ENCODE measurements around the gene ATP13A2.

The ATP13A2 gene

GRCh38 chr1:17002524-17002902 is 9.2 kb downstream of the ATP13A2 start:
- no peak for DNase-seq

GRCh38 chr1:17001760-17002523 is 9.8 kb downstream of the ATP13A2 start:
- DNase-seq = no peak

- DNase-seq = no peak
These were observed 11.9 kb downstream of the ATP13A2 start for GRCh38 chr1:16999863-17000262.

- DNase-seq = no peak
These were observed 13.1 kb downstream of the ATP13A2 start for GRCh38 chr1:16998589-16998988.

- no peak for DNase-seq
These were observed 14.9 kb downstream of the ATP13A2 start for GRCh38 chr1:16996845-16997244.

GRCh38 chr1:16993521-16994038 is 18.1 kb downstream of the ATP13A2 start:
- DNase-seq = no peak

GRCh38 chr1:16992675-16993074 is 19.1 kb downstream of the ATP13A2 start:
- no peak for DNase-seq

GRCh38 chr1:16992102-16992501 is 19.6 kb downstream of the ATP13A2 start:
- no peak for DNase-seq

- DNase-seq = no peak
These were observed 20.2 kb downstream of the ATP13A2 start for GRCh38 chr1:16991571-16991970.

- DNase-seq = no peak
These were observed 21.9 kb downstream of the ATP13A2 start for GRCh38 chr1:16989676-16990391.

- no peak for DNase-seq
These were observed 23.5 kb downstream of the ATP13A2 start for GRCh38 chr1:16988210-16988609.

GRCh38 chr1:16986962-16987361 is 24.8 kb downstream of the ATP13A2 start:
- DNase-seq = no peak

- no peak for DNase-seq
These were observed 25.2 kb downstream of the ATP13A2 start for GRCh38 chr1:16986560-16986959.

- no peak for DNase-seq
These were observed 25.6 kb downstream of the ATP13A2 start for GRCh38 chr1:16986113-16986512.

GRCh38 chr1:16984717-16985116 is 27.0 kb downstream of the ATP13A2 start:
- no peak for DNase-seq

- DNase-seq = no peak
These were observed 28.1 kb downstream of the ATP13A2 start for GRCh38 chr1:16983649-16984048.

- DNase-seq = no peak
These were observed 28.8 kb downstream of the ATP13A2 start for GRCh38 chr1:16982902-16983301.

- no peak for DNase-seq
These were observed 30.4 kb downstream of the ATP13A2 start for GRCh38 chr1:16981269-16981849.

GRCh38 chr1:16980473-16981268 is 31.1 kb downstream of the ATP13A2 start, which contains the start of gene MFAP2:
TSS of gene MFAP2 (minus strand) at chr1:16980620. CDS start at chr1:16978273, 2,347 bp downstream.
- no peak for DNase-seq

- no peak for DNase-seq
These were observed 32.0 kb downstream of the ATP13A2 start for GRCh38 chr1:16979475-16980327.

GRCh38 chr1:16978567-16979474 is 32.9 kb downstream of the ATP13A2 start:
- DNase-seq = no peak

All from stimulated activated naive CD4-positive, alpha-beta T cell (primary cell).